ENCODE results near the gene MTFR1L.

MTFR1L gene

GRCh38 chr1:25858906-25859789 is 39.4 kb downstream of the MTFR1L start, which contains the start of gene AUNIP:
TSS of gene AUNIP (minus strand) at chr1:25859457. CDS start at chr1:25859357, 100 bp downstream.
- DNase-seq (ENCODE audit: low read depth in 2 of 3, low spot score in 2 of 3), result peak; percentile 79 to 93 (median 83)

DNA sequence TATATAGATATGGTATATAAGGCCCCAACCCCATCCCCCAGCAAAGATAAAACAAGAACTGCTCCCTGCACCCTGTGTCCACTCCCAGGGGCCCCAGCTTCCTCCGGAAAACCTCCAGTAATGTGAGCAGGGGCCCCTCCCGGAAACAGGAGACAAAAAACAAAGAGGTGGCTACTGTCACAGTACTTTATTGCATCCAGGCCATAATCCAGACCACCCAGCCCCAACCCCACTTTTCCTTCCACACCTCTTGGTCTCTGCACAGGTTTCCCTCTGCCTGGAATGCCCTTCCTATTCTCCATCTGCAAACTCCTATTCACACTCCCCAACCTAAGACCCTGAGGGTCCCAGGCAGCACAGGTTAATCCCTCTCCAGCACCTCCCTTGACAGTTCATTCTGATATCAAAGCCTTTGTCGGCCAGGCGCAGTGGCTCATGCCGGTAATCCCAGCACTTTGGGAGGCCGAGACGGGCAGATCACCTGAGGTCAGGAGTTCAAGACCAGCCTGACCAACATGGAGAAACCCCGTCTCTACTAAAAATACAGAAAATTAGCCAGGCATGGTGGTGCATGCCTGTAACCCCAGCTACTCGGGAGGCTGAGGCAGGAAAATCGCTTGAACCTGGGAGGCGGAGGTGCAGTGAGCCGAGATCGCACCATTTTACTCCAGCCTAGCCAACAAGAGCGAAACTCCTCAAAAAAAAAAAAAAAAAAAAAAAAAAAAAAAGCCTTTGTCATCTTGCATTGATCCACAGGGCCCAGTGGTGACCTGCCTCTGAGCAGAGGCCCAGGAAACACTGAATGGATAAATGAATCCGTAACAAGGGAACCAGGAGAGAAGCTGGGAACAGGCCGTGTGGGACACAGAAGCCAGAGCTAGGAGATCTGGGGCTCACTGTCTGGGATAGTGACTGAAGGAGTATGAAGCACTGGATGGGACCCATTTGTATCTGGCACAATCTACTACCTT is 41.8 kb downstream of the MTFR1L start:
- DNase-seq (ENCODE audit: low read depth in 2 of 3, low spot score in 2 of 3), result no peak

GRCh38 chr1:25862785-25863485 is 43.2 kb downstream of the MTFR1L start:
- no peak for DNase-seq (ENCODE audit: low read depth in 2 of 3, low spot score in 2 of 3)

DNA sequence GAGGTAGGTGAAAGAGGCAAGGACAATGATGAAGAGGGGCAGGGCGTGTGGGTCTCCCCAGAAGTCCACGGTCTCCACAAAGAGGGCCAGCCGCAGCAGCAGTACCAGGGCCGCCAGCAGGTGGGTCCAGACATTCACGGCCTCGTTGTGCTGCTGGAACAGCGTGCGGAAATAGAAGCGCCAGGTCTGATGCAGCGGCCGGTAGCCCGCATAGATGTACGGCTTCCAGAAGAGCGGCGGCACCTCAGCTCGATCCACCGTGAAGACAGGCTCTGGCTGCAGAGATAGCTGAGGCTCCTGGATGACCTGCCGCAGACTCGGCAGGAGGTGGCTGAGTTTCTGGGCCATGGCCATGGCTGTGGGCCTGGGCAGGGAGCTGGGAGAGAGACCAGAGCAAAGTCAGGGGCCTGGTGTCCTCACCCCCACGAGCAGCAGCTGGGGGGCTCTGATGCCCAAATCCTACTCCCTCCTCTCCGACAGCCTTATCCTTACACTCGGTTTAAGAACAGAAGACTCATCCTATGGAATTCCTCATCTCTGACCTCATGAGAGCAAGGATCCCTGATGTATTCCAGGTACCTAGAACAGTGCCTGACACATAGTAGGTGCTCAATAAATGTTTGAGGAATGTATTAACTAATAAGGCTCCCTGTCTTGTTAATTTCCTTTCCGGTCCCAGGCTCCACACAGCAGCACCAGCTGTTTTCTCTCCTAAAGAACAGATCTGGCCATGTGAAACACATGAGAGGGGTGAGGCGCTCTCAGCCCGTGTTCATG is 43.9 kb downstream of the MTFR1L start:
- no peak for DNase-seq (ENCODE audit: low read depth in 2 of 3, low spot score in 2 of 3)

DNA sequence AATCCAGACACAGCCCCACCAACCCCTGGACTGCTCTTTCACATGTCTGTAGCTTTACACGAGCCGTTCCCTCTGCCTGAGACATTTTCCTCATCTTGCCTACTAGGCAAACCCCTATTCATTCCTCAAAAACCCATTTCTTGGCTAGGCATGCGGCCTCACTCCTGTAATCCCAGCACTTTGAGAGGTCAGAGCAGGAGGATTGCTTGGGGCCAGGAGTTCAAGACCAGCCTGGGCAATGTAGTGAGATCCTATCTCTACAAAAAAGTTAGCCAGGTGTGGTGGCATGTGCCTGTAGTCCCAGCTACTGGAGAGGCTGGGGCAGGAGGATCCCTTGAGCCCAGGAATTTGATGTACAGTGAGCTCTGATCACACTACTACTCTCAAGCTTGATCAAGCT is 44.7 kb downstream of the MTFR1L start:
- no peak for DNase-seq (ENCODE audit: low read depth in 2 of 3, low spot score in 2 of 3)

- DNase-seq (ENCODE audit: low read depth in 2 of 3, low spot score in 2 of 3), result no peak
Measured at GRCh38 chr1:25866288-25866687, 46.5 kb downstream of the MTFR1L start.

DNA sequence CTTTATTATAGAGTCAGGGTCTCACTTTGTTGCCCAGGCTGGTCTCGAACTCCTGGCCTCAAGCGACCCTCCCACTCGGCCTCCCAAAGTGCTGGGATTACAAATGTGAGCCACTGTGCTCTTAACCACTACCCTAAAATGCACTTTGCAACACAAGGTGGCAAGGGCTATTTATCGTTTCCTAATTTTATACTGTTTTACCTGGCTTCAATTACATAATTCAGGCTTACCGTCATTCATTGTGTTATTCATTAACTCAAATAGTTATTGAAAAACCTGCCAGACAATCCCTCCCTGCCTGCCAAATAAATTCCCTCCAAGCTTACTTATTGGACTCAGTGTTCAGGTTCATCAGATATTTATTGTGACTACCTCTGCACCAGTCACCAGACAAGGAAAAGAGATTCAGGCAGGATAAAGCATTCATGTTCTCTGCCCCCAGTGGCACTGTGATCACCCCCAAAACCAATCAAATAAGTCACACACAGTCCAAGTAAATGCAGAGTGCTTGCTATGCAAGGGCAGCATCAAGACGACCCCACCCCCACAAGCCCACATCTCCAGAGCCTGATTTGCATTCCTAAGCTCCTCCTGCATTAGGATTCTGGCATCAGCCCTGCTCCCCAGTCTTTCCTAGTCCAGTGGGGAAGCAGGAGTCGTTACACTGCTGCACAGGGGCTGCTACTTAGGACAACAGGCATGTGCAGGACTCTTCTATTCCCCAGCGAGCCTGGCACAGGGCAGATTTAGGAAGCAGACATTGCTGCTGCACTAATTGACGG is 47.6 kb downstream of the MTFR1L start:
- DNase-seq (ENCODE audit: low read depth in 2 of 3, low spot score in 2 of 3), result no peak

- no peak for DNase-seq (ENCODE audit: low read depth in 2 of 3, low spot score in 2 of 3)
Measured at GRCh38 chr1:25869909-25870606, 50.3 kb downstream of the MTFR1L start.

DNA sequence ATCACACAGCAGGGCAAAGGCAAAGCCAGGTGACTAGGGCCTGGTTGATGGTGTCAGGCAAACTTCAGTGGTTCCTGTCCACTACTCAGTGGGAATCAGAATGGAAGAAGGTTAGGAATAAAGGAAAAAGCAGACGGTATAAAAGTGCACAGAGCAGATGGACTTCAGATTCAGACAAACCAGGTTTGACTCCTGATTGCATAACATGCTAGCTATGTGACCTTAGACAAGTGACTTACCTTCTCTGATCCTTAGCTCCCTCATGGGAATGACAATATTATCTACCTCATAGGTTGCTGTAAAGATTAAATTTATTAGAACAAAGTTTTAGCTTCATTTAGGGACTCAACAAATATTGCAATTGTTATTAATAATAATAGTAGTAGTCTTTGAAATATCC is 50.9 kb downstream of the MTFR1L start:
- no peak for DNase-seq (ENCODE audit: low read depth in 2 of 3, low spot score in 2 of 3)

DNA sequence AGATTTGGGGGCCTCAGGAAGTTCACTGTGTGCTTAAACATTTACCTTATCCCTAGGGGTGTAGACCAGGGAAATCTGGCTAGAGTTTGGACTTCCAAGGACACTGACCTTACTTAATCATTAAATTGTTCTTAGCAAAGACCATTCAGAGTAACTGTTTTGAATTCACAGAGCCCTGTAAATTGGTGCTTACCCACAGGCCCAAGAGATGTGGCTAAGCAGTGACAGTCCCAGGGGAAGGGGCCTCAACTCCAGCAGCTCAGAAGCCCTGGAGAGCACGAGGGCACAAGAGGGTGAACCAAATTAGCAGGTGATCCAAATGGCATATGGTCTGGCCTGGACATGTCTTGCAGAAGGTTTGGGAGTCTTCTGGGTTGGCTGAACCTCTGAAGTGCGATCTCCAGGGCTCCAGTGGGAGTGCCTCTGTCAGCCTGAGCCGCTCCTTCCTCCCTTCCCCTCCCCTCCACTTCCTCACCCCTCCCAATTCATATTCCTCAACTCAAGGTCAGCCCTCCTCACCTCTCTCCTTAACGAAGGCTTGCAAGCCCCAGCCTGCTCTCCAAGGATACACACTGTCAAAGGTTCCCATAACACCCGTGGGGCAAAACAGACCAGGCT is 51.4 kb downstream of the MTFR1L start:
- no peak for DNase-seq (ENCODE audit: low read depth in 2 of 3, low spot score in 2 of 3)

- no peak for DNase-seq (ENCODE audit: low read depth in 2 of 3, low spot score in 2 of 3)
Measured at GRCh38 chr1:25871704-25872494, 52.1 kb downstream of the MTFR1L start.

GRCh38 chr1:25872713-25873112 is 53.0 kb downstream of the MTFR1L start:
- DNase-seq (ENCODE audit: low read depth in 2 of 3, low spot score in 2 of 3), result no peak

- DNase-seq (ENCODE audit: low read depth in 2 of 3, low spot score in 2 of 3), result no peak
Measured at GRCh38 chr1:25873120-25873519, 53.4 kb downstream of the MTFR1L start.

DNA sequence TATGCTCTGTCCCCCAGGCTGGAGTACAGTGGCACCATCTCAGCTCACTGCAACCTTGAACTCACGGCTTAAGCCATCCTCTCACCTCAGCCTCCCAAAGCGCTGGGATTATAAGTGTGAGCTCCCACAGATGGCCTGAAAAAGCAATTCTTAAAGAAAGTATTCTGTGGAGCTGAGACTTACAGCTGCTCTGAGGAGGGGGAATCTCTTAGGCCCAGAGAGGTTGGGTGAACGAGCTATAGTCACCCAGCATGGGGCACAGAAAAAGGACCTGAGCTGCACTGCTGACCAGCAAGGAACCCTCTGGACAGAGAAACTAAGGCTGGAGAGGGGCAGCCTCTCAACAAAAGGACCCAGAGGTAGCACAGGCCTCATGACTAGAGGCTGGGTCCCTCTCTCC is 54.5 kb downstream of the MTFR1L start:
- DNase-seq (ENCODE audit: low read depth in 2 of 3, low spot score in 2 of 3), result no peak

DNA sequence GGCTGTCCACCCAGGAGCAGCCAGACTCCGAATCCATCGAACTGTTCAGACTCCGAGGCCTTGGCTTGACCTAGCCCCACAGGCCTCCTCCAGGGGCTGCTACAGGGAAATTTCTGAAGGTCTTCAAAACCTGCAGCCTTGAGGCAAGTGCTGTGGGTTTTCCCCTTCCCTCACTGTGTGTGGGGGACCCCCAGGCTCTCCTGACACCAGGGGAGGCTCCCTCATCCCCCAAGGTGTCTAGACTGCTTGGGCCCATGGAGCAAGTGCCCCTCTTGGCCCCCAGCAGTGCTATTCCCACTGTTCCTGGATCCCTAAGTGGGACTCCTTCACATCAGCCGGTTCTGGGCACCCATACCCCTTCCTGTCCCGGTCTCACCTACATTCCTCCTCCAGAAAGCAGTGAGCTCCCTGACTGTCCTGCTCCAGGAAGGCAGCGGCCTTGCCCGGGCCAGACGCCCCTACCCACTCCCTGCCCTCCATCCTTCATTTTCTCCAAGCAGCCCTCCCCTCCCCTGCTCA is 54.9 kb downstream of the MTFR1L start:
- DNase-seq (ENCODE audit: low read depth in 2 of 3, low spot score in 2 of 3), result no peak

DNA sequence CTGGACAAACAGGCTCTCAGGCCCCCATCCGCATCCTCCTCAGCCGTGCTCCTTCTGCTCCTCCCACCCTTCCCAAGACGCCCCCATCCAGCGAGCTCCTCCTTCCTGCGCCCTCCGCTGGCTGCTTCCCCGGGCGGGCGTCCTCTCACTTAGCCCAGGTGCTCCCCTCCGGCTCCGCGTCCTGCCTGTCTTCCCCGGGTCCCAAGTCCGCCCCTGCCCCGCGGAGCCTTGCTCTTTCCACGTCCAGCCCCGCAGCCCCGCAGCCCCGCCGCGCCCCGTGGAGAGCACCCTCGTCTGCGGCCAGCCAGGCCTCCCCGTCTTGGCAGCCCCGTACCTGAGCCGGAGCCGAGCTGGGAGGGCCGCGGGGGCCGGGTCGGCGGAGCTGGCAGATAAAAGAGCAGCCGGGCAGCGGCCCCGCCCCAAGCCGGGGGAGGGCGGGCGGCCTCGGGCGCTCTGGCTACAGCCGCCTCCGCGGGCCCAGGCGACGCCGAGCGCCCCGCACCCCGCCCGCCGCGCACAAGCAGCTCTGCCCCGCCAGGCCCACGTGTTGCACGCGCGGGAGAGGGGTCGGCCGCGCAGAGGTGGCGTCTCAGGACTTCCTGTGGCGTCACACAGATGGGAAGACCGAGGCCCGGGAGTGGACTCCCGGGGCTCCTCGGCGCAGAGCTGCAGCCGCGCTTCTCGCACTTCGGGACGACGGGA is 55.6 kb downstream of the MTFR1L start, which contains the start of gene PAQR7:
Gene PAQR7 (minus strand): TSS at position 555 of the 702 bp plus-strand sequence. CDS start 11,869 bp downstream, outside the sequence.
- DNase-seq (ENCODE audit: low read depth in 2 of 3, low spot score in 2 of 3), result peak; percentile 36 to 54 (median 38)

Data from activated CD8-positive, alpha-beta memory T cell treated with anti-CD3 and anti-CD28 coated beads for 48 hours (primary cell).